Dedifferentiated amniotic fluid mesenchymal stem cell (primary cell): Measurements from ENCODE around the gene LNPK.
"Not testable (repeated sequence)": the region's sequence is repeated elsewhere in the genome, so short reads cannot be mapped to it uniquely, and the experiment has no call there.

Experiments
- DNase-seq: peaks from one replicate; pipeline ENCODE4 v3.0.0-alpha.2; 2016; ENCODE audit errors: extremely low spot score

The LNPK gene, protein sequence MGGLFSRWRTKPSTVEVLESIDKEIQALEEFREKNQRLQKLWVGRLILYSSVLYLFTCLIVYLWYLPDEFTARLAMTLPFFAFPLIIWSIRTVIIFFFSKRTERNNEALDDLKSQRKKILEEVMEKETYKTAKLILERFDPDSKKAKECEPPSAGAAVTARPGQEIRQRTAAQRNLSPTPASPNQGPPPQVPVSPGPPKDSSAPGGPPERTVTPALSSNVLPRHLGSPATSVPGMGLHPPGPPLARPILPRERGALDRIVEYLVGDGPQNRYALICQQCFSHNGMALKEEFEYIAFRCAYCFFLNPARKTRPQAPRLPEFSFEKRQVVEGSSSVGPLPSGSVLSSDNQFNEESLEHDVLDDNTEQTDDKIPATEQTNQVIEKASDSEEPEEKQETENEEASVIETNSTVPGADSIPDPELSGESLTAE

DNA sequence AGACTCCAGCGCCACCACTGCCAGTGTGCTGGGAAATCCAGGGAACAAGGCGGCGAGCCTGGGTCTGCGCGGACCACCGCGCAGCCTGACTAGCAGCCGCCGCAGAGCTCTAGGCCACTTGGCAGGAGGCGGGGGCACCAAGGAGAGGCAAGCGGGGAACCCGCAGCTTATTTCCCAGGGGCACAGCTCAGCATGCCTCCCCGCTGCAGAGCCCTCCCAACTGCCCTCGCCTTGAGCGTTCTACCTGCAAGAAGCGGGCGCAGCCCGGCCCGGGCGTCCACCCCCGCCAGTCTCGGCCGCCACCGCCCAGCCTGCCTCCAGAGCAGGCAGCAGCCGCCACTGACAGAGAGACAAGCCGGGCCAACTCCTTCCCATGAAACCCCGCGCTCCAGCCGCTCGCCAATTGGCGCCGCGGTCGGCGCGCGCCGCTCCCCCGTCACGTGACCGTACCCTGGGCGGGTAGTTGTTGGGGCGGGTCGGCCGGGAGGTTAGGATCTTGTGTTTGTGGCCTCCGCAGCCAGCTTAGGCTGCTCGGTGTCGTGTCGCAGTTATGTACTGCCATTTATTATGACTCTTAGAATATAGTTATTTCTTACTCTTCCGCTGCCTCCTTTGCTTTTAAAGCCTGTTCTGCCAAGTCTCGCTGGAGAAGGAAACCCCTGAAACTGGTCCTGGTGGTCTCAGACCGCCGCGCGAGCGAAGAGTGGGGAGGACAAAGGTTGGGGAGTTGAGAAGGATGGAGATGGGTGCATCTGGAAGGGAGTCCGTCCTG is at the start of gene LNPK:
LNPK (minus strand) TSS at position 352 of the 772 bp plus-strand sequence. CDS start 6,683 bp downstream, outside the sequence.
- peak; percentile 90 for DNase-seq

DNA sequence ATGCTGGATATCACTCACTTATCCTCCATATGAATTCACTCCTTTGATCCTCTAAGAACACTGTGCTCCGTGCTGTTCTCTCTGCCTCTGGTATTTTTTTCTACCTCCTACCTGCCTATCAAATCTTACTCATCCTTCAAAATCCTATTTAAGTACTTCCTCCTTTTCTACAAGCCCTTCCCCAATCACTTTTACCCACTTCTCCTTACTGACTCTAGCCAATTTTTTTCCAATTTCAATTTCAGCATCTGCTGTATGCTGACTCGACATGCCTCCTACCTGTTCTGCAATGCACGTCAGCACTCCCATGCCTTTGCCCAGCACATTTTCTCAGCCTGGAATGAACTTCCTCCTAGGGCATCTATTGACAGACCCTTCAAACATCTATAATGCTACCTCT is 37.3 kb upstream of the LNPK start:
- DNase-seq = no peak

DNA sequence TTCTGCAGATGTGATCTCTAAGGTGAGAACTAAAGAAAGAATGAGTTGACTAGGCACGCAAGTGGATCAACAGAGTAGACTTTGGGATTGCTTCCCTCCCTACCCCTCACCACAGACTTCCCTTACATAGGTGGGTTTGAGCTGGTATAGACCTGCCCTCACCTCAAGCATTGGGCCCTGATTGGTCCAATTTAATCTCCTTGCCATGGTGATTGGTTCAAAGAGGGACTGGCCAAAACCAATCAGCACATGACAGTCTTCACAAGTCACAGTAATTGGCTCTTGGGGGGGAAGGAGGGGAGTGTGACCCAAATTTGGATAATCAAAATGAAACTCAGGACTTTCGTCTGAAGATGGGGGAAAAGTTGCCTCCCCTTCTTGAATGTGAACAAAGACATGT is 36.6 kb upstream of the LNPK start:
- no peak for DNase-seq

DNA sequence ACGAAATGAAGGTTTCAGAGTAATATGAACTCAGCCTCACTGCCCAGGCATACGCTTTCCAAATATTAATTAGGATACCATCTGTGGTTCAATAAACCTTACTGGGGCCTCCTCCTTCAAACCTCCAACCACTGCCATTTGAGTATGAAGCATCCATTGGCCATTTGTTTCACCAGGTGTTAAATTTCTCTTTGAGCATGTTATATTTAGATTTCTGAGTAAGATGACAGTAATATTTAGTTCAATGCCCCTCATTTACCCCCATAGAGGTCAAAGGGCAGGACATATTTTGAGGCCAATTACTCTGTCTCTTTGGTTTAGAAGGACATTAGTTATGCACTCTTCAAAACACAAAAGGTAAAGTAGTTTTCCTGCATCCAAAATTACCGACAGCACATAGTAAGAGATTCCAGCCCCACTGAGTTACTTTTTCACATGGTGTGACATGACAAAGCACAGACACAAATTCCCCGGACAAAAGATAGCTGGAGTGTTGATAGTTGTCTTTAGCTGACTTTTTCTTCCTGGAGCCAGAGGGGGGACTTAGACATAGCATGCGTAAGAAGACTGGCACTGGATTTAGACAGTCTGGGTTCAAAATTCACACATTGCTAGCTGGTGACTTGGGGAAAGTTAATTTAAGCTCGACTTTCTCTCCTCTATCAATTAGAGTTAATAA is 33.1 kb upstream of the LNPK start:
- no peak for DNase-seq

DNA sequence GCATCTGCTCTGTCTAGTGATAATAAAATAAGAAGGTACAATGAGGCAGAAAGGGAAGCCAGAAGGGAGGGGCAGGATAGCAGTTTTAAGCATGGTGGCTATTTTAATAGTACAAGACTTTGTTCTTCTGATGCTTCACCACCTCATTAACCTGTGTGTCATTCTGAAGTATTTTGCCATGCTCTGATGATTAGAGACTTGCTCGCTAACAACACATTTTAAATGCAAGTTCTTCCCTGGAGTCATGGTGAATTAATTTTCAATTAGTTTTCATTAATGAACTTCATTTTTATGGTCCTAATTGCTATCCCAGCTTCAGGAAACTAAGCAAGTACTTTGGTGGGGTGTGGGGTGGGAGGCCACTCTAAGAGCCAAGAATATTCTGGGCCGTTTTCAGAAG is 25.7 kb upstream of the LNPK start:
- no peak for DNase-seq

DNA sequence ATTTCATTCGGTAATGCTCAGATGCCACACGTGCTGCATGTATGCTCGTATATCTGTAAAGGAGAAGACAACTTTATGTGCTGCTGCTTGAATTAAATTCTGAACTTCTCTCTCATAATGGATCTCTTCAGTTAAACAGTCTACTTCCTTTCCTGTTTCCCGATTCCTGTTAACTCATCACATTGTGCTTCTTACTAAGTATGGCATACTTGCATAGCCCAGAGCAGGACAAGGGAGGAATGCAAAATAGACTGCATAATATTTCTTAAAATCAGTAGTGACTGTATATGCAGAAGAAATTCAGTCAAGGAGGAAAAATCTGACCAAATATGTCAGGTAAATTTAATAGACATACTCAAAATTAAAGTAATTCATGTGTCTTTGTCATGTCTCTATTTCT is 23.9 kb upstream of the LNPK start:
- no peak for DNase-seq

DNA sequence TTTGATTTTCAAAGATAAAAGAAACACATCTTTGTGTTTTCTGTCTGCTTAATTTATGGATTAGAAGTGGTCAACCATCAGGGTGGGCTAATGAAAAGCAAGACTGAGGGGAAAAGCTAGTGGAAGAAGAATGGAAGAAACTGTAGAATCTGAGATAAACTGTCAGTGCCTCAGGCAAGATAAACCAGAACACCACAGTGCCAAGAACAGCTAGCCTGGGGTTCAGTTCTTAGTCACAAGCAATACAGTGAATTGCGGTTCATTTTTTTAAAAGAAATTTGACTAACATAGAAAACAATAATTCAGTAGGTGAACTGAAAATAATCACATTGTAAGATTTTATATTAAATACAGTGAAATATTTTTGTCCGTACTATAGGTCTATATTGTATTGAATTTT is 22.0 kb upstream of the LNPK start:
- DNase-seq = no peak

DNA sequence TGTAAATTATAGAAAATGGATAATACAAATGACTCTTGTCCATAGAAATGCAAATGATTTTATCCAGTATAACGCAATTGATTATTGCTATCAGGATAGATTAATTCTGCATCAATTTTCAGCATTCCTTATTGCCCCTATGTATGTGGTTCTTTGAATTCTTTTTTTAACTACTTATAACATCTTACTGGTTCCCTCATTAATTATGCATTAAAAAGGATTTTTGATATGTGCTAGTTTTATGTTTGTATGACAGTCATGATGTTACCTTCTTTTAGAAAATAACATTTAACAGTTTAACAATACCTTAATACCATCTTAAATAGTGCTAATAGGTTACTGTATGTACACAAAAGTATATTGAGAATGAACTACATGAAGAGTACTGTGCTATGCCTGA is 20.0 kb upstream of the LNPK start:
- no peak for DNase-seq

DNA sequence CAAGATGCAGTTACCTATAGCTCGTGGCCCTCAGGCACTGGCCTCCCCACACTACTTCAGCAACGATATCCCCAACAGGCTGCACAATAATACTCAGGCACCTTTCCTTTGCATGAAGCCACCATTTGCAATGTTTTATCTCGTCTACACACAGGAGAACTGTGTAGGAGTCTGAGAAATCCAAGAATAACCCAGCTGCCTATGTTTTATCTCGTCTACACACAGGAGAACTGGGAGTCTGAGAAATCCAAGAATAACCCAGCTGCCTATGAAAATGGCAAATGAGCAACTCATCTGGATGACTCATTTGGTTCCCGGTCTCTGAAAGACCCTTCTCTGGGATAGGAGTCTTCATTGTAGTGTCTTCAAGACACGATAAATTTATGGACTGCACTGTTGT is 18.3 kb upstream of the LNPK start:
- DNase-seq = no peak

DNA sequence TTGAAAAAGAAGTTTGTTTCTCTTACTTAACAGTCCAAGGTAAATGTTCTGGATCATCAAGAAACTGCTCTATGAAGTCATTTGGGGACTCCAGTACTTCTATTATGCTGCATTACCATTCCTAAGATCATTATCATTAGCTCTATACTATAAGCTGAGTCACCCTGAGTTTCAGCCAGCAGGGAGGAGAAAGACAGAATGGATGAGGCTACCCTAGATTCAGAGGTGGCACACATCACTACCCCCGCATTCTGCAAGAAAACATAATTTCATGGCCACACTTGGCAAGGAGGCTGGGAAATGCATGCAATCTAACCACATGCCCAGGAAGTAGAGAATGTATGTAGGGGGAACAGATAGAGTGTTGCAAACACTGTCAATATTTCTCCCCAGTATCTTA is 16.6 kb upstream of the LNPK start:
- peak; percentile 39 for DNase-seq

DNA sequence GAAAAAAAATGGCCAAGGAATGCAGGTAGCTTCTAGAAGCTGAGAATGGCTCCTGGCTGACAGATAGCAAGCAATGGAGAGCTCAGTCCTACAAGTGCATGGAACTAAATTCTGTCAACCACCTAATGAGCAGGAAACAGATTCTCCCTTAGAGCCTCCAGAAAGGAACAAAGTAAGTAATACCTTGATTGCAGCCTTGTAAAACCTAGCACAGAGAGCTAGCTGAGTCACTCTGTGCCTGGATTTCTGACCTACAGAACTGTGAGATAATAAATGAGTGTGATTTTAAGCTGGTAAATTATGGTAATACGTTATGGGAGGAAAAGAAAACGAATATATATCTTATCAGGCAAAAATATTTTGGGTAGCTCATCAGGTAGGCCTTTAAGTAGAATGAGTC is 7.4 kb upstream of the LNPK start:
- no peak for DNase-seq

DNA sequence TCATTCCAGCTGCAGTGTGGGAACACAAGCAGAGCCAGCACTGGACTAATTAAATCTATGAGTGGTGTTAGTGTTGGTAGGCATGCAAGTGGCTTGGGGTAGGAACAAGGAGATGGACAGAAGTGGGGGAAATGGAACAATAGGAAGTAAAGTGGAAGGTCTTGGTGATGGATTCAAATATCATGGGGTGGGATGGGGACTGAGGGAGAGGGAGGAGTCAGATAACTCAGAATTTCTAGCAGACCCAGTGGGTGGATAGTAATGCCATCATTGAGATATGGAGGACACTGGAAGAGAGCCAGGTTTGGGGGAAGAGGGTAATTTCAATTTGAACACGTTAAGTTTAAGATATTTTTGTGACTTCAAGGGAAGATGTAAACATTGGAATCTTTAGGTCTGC is 2.9 kb upstream of the LNPK start:
- DNase-seq = no peak

DNA sequence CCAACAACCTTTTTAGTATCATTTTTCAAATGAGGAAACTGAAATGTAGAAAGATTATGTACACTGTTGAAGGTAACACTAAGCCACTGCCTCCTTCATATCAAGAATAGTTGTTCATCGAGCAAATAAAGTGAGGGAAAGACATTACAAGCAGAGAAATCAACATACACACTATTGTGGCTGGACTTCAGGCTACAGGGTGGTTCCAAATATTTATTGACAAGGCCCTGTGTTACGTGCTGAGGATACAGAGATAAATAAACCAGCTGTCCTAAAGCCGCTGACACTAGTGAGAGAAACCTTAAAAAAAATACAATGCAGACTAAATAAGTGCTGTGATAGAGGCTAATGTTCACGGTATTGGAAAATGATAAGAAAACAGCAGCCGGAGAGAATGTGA is 1.9 kb upstream of the LNPK start:
- no peak for DNase-seq

DNA sequence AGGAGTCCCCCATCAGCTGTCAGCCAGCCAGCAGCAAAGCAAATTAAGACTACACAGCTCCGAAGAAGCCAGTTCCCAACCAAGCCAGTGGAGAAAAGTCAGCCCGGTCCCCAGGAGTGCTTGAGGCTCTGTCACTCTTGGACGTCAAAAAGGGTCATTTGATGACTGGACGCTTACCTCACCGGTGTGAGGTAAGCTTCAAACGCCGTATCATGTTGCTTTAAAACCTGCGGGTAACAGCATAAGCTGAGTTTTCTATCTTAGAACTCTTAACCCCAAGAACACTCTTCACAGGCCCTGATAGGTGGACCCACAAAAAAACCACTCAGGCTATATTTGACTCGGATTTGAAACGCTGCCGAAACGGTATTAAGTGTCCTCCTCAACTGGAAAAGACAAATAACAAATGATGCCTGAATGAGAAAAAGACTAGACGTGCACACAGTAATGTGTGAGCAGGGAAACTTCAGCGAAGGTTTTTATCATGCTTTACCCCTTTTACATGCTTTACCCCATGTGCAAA is 682 bp upstream of the LNPK start:
- no peak for DNase-seq

DNA sequence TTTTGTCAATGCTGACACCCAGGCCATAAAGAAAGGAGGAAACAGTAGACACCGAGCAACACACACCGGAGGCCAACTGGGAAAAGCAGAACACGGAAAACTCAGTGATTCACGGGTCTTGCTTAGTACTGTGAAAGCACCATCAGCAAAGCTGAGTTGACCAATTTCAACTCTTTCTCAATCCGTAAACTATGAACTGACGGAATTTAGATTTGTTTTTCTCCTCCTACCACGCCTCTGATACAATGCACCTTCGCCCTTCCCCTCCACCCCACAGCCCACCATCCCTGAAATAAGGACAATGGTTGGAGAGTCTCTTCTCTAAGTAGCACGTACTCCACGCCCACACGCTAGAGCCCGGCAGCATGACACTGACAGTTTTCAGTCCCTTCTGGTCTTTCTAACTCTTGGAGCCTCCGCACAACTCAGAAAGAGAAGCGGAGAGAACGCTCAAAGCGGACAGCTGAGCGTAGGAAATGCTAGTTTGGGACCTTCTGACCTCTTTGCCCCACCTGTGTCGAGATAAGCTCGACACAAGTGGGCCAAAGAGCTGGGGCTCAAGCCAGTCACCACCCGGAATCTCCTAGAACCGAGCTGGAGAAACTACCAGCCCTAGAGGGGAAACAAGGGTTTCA is 669 bp downstream of the LNPK start:
- peak; percentile 48 for DNase-seq

DNA sequence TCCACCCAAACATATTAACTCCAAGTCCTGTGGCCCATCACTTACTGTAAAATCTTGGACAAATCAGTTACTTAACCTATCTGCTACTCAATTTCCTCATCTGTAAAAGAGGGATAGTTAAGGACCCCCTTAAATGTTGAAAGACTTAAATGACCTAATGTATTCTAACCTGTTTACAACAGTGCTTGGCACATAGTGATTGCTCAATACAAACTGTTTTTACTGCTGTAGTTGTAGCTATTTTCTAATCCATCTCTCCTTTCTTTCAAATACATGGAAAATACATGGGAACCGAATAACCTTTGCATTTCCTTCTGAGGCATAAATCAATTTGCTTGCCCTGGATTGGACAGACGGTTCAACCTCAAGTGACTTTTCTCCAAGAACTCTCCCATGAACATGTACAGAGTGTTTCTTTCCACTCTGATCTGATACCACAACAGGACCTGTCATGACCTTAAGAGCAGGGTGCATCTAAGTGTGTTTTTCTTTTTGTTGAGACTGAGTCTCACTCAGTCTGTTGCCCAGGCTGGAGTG is 2.7 kb downstream of the LNPK start:
- DNase-seq = no peak

DNA sequence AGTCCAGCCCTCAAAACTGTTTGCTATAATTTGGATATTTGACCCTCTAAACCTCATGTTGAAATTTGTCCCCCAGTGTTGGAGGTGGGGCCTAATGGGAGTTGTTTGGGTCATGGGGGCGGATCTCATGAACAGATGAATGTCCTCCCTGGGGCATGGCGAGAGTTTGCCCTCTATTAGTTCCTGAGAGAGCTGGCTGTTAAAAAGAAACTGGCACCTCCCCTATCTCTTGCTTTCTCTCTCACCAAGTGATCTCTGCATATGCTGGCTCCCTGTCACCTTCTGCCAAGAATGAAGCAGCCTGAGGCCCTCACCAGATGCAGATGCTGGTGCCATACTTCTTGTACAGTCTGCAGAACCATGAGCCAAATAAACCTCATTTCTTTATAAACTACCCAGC is 12.0 kb downstream of the LNPK start:
- DNase-seq = no peak

DNA sequence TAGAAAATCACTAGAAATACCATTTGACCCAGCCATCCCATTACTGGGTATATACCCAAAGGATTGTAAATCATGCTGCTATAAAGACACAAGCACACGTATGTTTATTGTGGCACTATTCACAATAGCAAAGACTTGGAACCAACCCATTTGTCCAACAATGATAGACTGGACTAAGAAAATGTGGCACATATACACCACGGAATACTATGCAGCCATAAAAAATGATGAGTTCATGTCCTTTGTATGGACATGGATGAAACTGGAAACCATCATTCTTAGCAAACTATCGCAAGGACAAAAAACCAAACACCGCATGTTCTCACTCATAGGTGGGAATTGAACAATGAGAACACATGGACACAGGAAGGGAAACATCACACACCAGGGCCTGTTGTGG is 14.9 kb downstream of the LNPK start:
- not testable (repeated sequence) for DNase-seq

DNA sequence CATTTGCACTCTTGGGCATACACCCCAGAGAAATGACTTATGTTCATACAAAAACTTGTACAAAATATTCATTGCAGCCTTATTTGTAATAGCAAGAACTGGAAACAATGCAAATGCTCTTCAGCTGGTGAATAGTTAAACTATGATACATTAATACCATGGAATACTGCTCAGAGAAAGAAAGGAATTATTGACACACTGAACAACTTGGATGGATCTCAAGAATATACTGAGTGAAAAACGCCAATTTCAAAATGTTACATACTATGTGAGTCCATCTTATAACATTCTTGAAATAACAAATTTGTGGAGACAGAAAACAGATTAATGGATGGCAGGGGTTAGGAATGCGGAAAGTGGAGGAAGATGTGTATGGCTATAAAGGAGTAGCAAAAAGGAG is 17.2 kb downstream of the LNPK start:
- no peak for DNase-seq

DNA sequence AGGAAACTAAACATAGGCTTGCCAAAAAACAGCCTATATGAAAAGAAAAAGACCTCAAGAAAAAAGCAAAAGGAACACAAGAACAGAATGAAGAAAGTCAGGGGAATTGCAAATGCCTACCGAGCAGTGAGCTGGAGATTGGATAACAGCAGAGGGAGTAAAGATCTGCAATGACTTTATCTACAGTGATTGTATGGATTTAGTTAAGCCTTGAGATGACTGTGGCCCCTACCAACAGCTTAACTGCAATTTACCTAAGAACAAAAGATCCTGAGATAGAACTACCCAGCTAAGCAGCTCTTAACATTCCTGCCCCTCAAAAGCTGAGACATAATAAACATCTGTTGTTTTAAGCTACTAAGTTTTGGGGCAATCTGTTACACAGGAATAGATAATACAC is 20.5 kb downstream of the LNPK start:
- no peak for DNase-seq

DNA sequence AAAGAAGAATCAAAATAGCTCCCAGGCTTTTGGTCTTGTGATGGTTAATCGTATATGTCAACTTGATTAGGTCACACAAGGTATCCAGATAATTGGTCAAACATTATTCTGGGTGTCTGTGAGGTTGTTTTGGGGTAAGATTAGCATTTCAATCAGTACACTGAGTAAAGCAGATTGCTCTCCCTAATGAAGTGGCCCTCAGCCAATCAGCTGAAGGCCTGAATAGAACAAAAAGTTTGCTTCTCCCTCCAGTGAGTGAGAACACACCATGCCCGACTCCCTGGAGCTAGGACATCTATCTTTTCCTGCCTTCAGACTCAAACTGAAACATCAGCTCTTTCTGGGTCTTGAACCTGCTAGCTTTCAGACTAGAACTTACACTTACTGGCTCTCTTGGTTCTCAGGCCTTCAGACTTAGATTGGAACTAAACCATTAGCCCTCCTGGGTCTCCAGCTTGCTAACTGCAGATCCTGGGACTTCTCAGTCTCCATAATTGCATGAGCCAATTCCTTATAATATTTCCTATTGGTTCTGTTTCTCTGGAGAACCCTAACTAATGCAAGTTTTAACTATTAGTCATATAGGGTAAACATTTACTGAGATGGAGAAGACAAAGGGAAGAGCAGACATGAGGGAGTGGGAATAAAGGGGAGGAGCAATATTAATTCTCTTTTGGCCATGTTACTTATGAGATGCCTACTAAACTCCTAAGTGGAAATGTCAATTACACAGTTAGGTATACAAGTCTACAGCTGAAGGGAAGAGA is 25.5 kb downstream of the LNPK start:
- no peak for DNase-seq
